IMR-90 (cell line): ENCODE measurements around the gene ORC6. TPM values are rescaled to one million over a fixed set of nuclear protein-coding genes. Genes with fewer than 3 reads are reported as not detected.

Experiments used
- ATAC-seq: fragments of 200-7000 bp; cut with Tn5 transposase; 2 replicates; pipeline ENCODE4 v1.9.1; 2020; ENCODE audit warnings: low read depth, mild to moderate bottlenecking, moderate library complexity
- BruUV-seq: library from RNA; stranded (reverse); fragments of 400-500 nt; replicated peaks from 2 replicates; lab custom pipeline; 2021; lab: Mats Ljungman, UMichigan
- CTCF ChIA-PET: fragments of 300-600 bp; formaldehyde crosslinking; extraction: SDS; loops from one replicate; lab custom pipeline; 2021; ENCODE audit warnings: antibody characterized with exemption; lab: Yijun Ruan, JAX
- POLR2A ChIA-PET: fragments of 300-600 bp; sonication (Branson Sonifier 250); formaldehyde crosslinking; loops from one replicate; lab custom pipeline; 2022; ENCODE audit warnings: antibody characterized with exemption; ENCODE audit not compliant: unreplicated experiment; lab: Charles Lee
- DNase-seq: peaks from one replicate; pipeline ENCODE4 v3.0.0; 2013
- H2AFZ ChIP-seq: replicated peaks from 2 replicates; pipeline ENCODE3; 2013; ENCODE audit warnings: low read length, mild to moderate bottlenecking; ENCODE audit not compliant: poor library complexity
- H2AK5ac ChIP-seq: 2 replicates; pipeline ENCODE4 v1.6.1; 2013; ENCODE audit warnings: low read depth, low read length, inconsistent platforms
- H2AK9ac ChIP-seq: replicated peaks from 2 replicates; pipeline ENCODE3; 2013; ENCODE audit warnings: mild to moderate bottlenecking, low read depth, low read length, moderate library complexity; ENCODE audit not compliant: poor library complexity
- H2BK120ac ChIP-seq: 2 replicates; pipeline ENCODE4 v1.6.1; 2013; ENCODE audit warnings: low read depth, low read length, inconsistent platforms
- H2BK15ac ChIP-seq: 3 replicates; pipeline ENCODE4 v1.6.1; 2013; ENCODE audit warnings: low read depth, low read length, inconsistent platforms
- H2BK20ac ChIP-seq: 2 replicates; pipeline ENCODE4 v1.6.1; 2013; ENCODE audit warnings: low read depth, mild to moderate bottlenecking, inconsistent platforms, low read length, moderate library complexity
- H2BK5ac ChIP-seq: 2 replicates; pipeline ENCODE4 v1.6.1; 2013; ENCODE audit warnings: mild to moderate bottlenecking, low read depth, low read length, inconsistent platforms; ENCODE audit not compliant: poor library complexity, severe bottlenecking
- H3K14ac ChIP-seq: replicated peaks from 2 replicates; pipeline ENCODE4 v1.6.1; 2013; ENCODE audit warnings: low read depth, low read length, inconsistent platforms
- H3K18ac ChIP-seq: 2 replicates; pipeline ENCODE4 v1.6.1; 2013; ENCODE audit warnings: low read depth, low read length, control low read depth
- H3K23ac ChIP-seq: 2 replicates; pipeline ENCODE4 v1.6.1; 2013; ENCODE audit warnings: low read depth, low read length, inconsistent platforms
- H3K27ac ChIP-seq: 2 replicates; pipeline ENCODE4 v1.5.1; 2013; ENCODE audit warnings: mild to moderate bottlenecking, control low read depth, low read length; ENCODE audit not compliant: insufficient read depth
- H3K27me3 ChIP-seq: 2 replicates; pipeline ENCODE4 v1.6.1; 2013; ENCODE audit warnings: low read length; ENCODE audit not compliant: control insufficient read depth, insufficient read depth
- H3K36me3 ChIP-seq: 2 replicates; pipeline ENCODE4 v1.6.1; 2013; ENCODE audit warnings: low read length, mixed read lengths; ENCODE audit not compliant: control insufficient read depth, insufficient read depth
- H3K4ac ChIP-seq: 2 replicates; pipeline ENCODE4 v1.6.1; 2013; ENCODE audit warnings: low read depth, low read length, inconsistent platforms
- H3K4me1 ChIP-seq: 2 replicates; pipeline ENCODE4 v1.6.1; 2013; ENCODE audit warnings: low read length, mixed read lengths; ENCODE audit not compliant: control insufficient read depth, insufficient read depth
- H3K4me2 ChIP-seq: 2 replicates; pipeline ENCODE4 v1.6.1; 2013; ENCODE audit warnings: low read depth, mild to moderate bottlenecking, control low read depth, low read length, moderate library complexity
- H3K4me3 ChIP-seq: 2 replicates; pipeline ENCODE4 v1.5.1; 2013; ENCODE audit warnings: low read depth, mild to moderate bottlenecking, control low read depth, low read length, moderate library complexity; ENCODE audit not compliant: insufficient read depth
- H3K56ac ChIP-seq: 2 replicates; pipeline ENCODE4 v1.6.1; 2013; ENCODE audit warnings: low read length, inconsistent platforms; ENCODE audit not compliant: insufficient read depth; ENCODE audit errors: extremely low read depth
- H3K79me1 ChIP-seq, 2 experiments: 2 replicates each; pipeline ENCODE4 v1.6.1; 2013; ENCODE audit warnings: low read length in 2 of 2, inconsistent platforms in 1 of 2, low read depth in 1 of 2
- H3K9ac ChIP-seq: 2 replicates; pipeline ENCODE4 v1.6.1; 2013; ENCODE audit warnings: low read depth, low read length, control low read depth
- H3K9me1 ChIP-seq: 2 replicates; pipeline ENCODE4 v1.6.1; 2013; ENCODE audit warnings: low read length, inconsistent platforms; ENCODE audit not compliant: insufficient read depth
- H3K9me3 ChIP-seq: 2 replicates; pipeline ENCODE4 v1.6.1; 2013; ENCODE audit warnings: low read length; ENCODE audit not compliant: control insufficient read depth, insufficient read depth
- H4K20me1 ChIP-seq: 2 replicates; pipeline ENCODE4 v1.6.1; 2013; ENCODE audit warnings: low read length, inconsistent platforms; ENCODE audit not compliant: insufficient read depth
- H4K5ac ChIP-seq: 2 replicates; pipeline ENCODE4 v1.6.1; 2013; ENCODE audit warnings: mild to moderate bottlenecking, low read depth, low read length, control low read depth
- H4K8ac ChIP-seq, 2 experiments: 2 replicates each; pipeline ENCODE4 v1.6.1; 2013; ENCODE audit warnings: low read depth in 2 of 2, low read length in 2 of 2, control low read depth in 1 of 2, inconsistent platforms in 1 of 2
- H4K91ac ChIP-seq: 2 replicates; pipeline ENCODE4 v1.6.1; 2013; ENCODE audit warnings: low read depth, low read length, inconsistent platforms; ENCODE audit not compliant: insufficient read depth
- CHD1 ChIP-seq: IDR thresholded peaks from 2 replicates; pipeline ENCODE4 v1.6.1; 2012; ENCODE audit warnings: low read depth, low read length, improper control_type of control experiment
- RAD21 ChIP-seq: IDR thresholded peaks from 2 replicates; pipeline ENCODE4 v1.6.1; 2012; ENCODE audit warnings: low read length, improper control_type of control experiment
- USF2 ChIP-seq: fragments of 150-350 bp; IDR thresholded peaks from 2 replicates; pipeline ENCODE4 v1.6.1; 2017; ENCODE audit warnings: mild to moderate bottlenecking, antibody characterized with exemption, low read length, low read depth
- WGBS, 2 experiments: methylation state at CpG; one replicate each; pipeline versions ENCODE4 v1.1.5 to v1.1.7; 2013; ENCODE audit warnings: missing lambda C conversion rate in 2 of 2; ENCODE audit not compliant: insufficient read length in 1 of 2; ENCODE audit errors: extremely low coverage in 2 of 2; 5-methylcytosine and 5-hydroxymethylcytosine counted together
- dilution Hi-C: fragments of 300-500 bp; cut with HindIII; formaldehyde crosslinking; loops from one replicate; pipeline ENCODE4 v1.14.3; 2018; ENCODE audit warnings: low sequenced_read_pairs; ENCODE audit not compliant: unreplicated experiment
- in situ Hi-C: fragments of 300-500 bp; cut with MboI; formaldehyde crosslinking; loops from 3 replicates; pipeline ENCODE4 v1.14.3; 2019; ENCODE audit warnings: low sequenced_read_pairs, inconsistent platforms, mixed read lengths
- intact Hi-C: fragments of 100-400 bp; cut with micrococcal nuclease; formaldehyde crosslinking; loops from 2 replicates; pipeline ENCODE4 v1.10.0; 2022
- polyA plus RNA-seq, 3 experiments: library from polyadenylated mRNA; depleted of rRNA; stranded (reverse); fragments of >200 nt; gene quantifications; 2 replicates each; pipeline ENCODE4 v1.2.3, GENCODE V29; 2012; ENCODE audit warnings: low replicate concordance in 1 of 3
- total RNA-seq: library from RNA; depleted of rRNA; stranded (reverse); fragments of >200 nt; gene quantifications from 2 replicates; pipeline ENCODE4 v1.2.3, GENCODE V29; 2012

Gene ORC6
- total and polyA plus RNA-seq, 2 of the 4 experiments (the other 2 are of a cell fraction): 9.0 to 15.9 TPM

DNA sequence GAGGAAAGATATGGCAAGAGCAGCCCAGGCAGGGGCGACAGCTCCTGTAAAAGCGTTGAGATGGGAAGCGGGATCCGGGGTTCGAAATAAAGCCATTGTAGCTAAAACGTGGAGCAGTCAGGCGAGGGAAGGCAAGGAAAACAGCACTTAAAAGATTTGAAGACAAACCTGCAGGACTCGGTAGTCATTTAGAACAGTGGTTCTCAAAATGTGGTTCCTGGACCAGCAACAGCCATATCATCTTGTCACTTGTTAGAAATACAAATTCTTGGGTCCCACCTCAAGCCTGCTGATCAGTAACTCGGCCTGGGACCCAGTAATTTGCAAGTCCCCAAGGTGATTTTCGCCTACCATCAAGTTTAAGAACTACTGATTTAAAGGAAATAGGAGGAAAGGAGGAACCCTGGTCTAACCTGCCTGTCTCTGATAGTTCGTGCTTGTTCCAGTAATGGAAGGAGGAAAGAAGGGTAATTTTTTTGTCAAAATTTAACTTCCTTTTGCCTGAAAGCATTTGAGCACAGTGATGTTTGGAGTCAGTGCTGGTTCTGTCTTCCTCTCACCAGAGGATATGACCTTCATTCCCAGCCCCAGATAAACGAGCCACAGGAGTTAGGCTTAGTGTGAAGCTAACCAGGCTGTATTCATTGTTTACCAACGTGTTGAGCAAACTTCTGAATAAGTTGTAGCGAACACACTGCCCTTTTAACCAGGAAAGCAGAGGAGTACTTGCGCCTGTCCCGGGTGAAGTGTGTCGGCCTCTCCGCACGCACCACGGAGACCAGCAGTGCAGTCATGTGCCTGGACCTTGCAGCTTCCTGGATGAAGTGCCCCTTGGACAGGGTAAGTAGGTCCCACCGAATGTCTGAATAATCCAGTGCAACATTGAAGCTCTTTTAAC lies 1.1 kb downstream of the ORC6 start:
- no peak overlapping the region for H4K91ac ChIP-seq
- DNase-seq (peak; percentile 40), ATAC-seq (no peak)
- H3K56ac ChIP-seq: peak overlapping the region; percentile 66; the same call in 1 of the 2 replicates
- H3K36me3 ChIP-seq: peaks cover 1% of the 10 kb centered on the region; the same call in 1 of the 2 replicates
- H4K20me1 ChIP-seq: peaks cover 36% of the 10 kb centered on the region
- POLR2A ChIA-PET: interaction anchor here (0.6 kb wide), 1 partner anchor 139 kb away, joined by 16 read pairs; no protein-coding TSS in a partner anchor
- peak overlapping the region; percentile 62; the same call in 1 of the 2 replicates for H2AK5ac ChIP-seq
- H2BK120ac ChIP-seq: peak overlapping the region; percentile 61; the same call in 1 of the 2 replicates
- H3K4me2 ChIP-seq: peak overlapping the region; percentile 95
- H4K5ac ChIP-seq: peak overlapping the region; percentile 14; the same call in 1 of the 2 replicates
- TF ChIP-seq USF2 (peak; percentile 46; the same call in 1 of the 2 replicates), CHD1 (0 out of 2 replicates have a peak, but pooled peaks have one; percentile 4), RAD21 (no peak)
- peak overlapping the region; percentile 72 for H3K27ac ChIP-seq
- in situ Hi-C loops (no loop called here), intact Hi-C loops (loop anchor here (1.0 to 2.0 kb wide), 2 partner anchors 113 to 140 kb away; partner anchors contain the start of gene C16orf87), dilution Hi-C loops (no loop called here)
- H2BK5ac ChIP-seq: peak overlapping the region; percentile 84
- CTCF ChIA-PET: interaction anchor here (0.5 to 2.4 kb wide), 4 partner anchors 13 to 1628 kb away, joined by 3 to 9 read pairs (median 5); no protein-coding TSS in a partner anchor
- H2AK9ac ChIP-seq: peak overlapping the region; percentile 60
- H3K4me3 ChIP-seq: peak overlapping the region; percentile 88
- peaks cover 6% of the 10 kb centered on the region for H3K4me1 ChIP-seq
- WGBS, 2 experiments: 13% methylated on average over 10 of the region's 21 CpGs; no CpG with 5 or more reads in 1 of the 2 experiments
- peak overlapping the region; percentile 31; the same call in 1 of the 3 replicates for H2BK15ac ChIP-seq
- H3K27me3 ChIP-seq: no peaks in the 10 kb centered on the region
- BruUV-seq: no TSS peak
- H3K79me1 ChIP-seq: peaks cover 22 to 44% of the 10 kb centered on the region in 2 experiments
- H3K14ac ChIP-seq: peak overlapping the region; percentile 69
- peaks cover 5% of the 10 kb centered on the region for H3K9me1 ChIP-seq
- H3K9ac ChIP-seq: peak overlapping the region; percentile 81
- peak overlapping the region; percentile 59 for H3K4ac ChIP-seq
- peak overlapping the region; percentile 93 for H3K23ac ChIP-seq
- no peak overlapping the region for H2BK20ac ChIP-seq
- peak overlapping the region; percentile 33 to 74; a peak in 3 of 4 replicates for H4K8ac ChIP-seq
- peak overlapping the region; percentile 100 for H2AFZ ChIP-seq
- H3K18ac ChIP-seq: peak overlapping the region; percentile 30; the same call in 1 of the 2 replicates
- H3K9me3 ChIP-seq: no peaks in the 10 kb centered on the region
